HCT116 (cell line): ENCODE measurements around the gene SDK2. TPM values are rescaled to one million over a fixed set of nuclear protein-coding genes. Genes with fewer than 3 reads are reported as not detected.

Experiments used
- ATAC-seq: fragments of 200-7000 bp; cut with Tn5 transposase; 2 replicates; pipeline ENCODE4 v1.9.1; 2020; ENCODE audit warnings: mild to moderate bottlenecking, moderate library complexity
- BruUV-seq: library from RNA; stranded (reverse); fragments of 400-500 nt; replicated peaks from 2 replicates; lab custom pipeline; 2021; lab: Mats Ljungman, UMichigan
- CTCF ChIA-PET: fragments of 300-600 bp; sonication (Branson Sonifier 250); formaldehyde crosslinking; loops from one replicate; lab custom pipeline; 2021; ENCODE audit warnings: antibody characterized with exemption; lab: Charles Lee
- POLR2A ChIA-PET: fragments of 300-600, 350-600 bp; sonication (Branson Sonifier 250); formaldehyde crosslinking; loops from one replicate; lab custom pipeline; 2021; ENCODE audit warnings: antibody characterized with exemption; lab: Charles Lee
- RAD21 ChIA-PET, 2 experiments: fragments of 300-600 bp; sonication (Branson Sonifier 250); formaldehyde crosslinking; loops; one replicate each; lab custom pipeline; 2023; ENCODE audit warnings: low total read pairs in 2 of 2; ENCODE audit not compliant: uncharacterized antibody in 2 of 2, unreplicated experiment in 2 of 2, low non-redundant PET in 1 of 2; lab: Charles Lee
- DNase-seq: peaks from one replicate; pipeline ENCODE4 v3.0.0-alpha.2; 2010; ENCODE audit warnings: low read depth, low spot score
- H2AFZ ChIP-seq: fragments of 200-600 bp; shearing (Covaris generic), sonication (generic); 2 replicates; pipeline ENCODE4 v1.6.1; 2017; ENCODE audit warnings: low read depth, mixed run types, mixed read lengths, antibody characterized with exemption, low read length; ENCODE audit not compliant: poor library complexity, severe bottlenecking
- H3K27ac ChIP-seq: 2 replicates; pipeline ENCODE4 v1.5.1; 2012; ENCODE audit warnings: low read depth, low read length
- H3K27me3 ChIP-seq: fragments of 200-600 bp; sonication (generic); 2 replicates; pipeline ENCODE4 v1.6.1; 2016; ENCODE audit warnings: mixed run types, low read length, mixed read lengths; ENCODE audit not compliant: insufficient read depth
- H3K36me3 ChIP-seq, 2 experiments: fragments of 200-500 bp in 1 of 2; fragments of 200-600 bp in 1 of 2; sonication (Bioruptor generic) in 1 of 2; sonication (generic) in 1 of 2; 2 replicates each; pipeline versions ENCODE4 v1.5.1 to v1.6.1; 2014 to 2016; ENCODE audit warnings: low read length in 2 of 2, inconsistent platforms in 1 of 2, mixed read lengths in 1 of 2, mixed run types in 1 of 2; ENCODE audit not compliant: insufficient read depth in 2 of 2, control insufficient read depth in 1 of 2
- H3K4me1 ChIP-seq, 2 experiments: fragments of 200-600 bp in 1 of 2; sonication (generic) in 1 of 2; 2 replicates each; pipeline versions ENCODE4 v1.5.1 to v1.6.1; 2012 to 2017; ENCODE audit warnings: low read length in 2 of 2, inconsistent platforms in 1 of 2, mild to moderate bottlenecking in 1 of 2, mixed read lengths in 1 of 2, mixed run types in 1 of 2, moderate library complexity in 1 of 2; ENCODE audit not compliant: insufficient read depth in 2 of 2, control insufficient read depth in 1 of 2
- H3K4me2 ChIP-seq: fragments of 200-600 bp; sonication (generic); 2 replicates; pipeline ENCODE4 v1.6.1; 2017; ENCODE audit warnings: mixed run types, low read length, mixed read lengths
- H3K4me3 ChIP-seq, 2 experiments: fragments of 200-600 bp in 1 of 2; sonication (generic) in 1 of 2; replicated peaks in 1 of 2; 2 replicates each; pipeline ENCODE4 v1.5.1; 2011 to 2016; ENCODE audit warnings: low read length in 2 of 2, control low read depth in 1 of 2, low read depth in 1 of 2, mild to moderate bottlenecking in 1 of 2, mixed read lengths in 1 of 2, mixed run types in 1 of 2
- H3K79me2 ChIP-seq: fragments of 200-600 bp; sonication (generic); 2 replicates; pipeline ENCODE4 v1.6.1; 2017; ENCODE audit warnings: mild to moderate bottlenecking, mixed run types, low read length, moderate library complexity, mixed read lengths; ENCODE audit not compliant: insufficient read depth
- H3K9ac ChIP-seq: fragments of 200-600 bp; sonication (generic); 2 replicates; pipeline ENCODE4 v1.6.1; 2016; ENCODE audit warnings: low read length, mixed read lengths
- H3K9me2 ChIP-seq: fragments of 200-600 bp; sonication (generic), shearing (Covaris generic); 2 replicates; pipeline ENCODE4 v1.6.1; 2017; ENCODE audit warnings: mixed run types, mild to moderate bottlenecking, moderate library complexity; ENCODE audit not compliant: insufficient read depth
- H3K9me3 ChIP-seq, 2 experiments: fragments of 200-500 bp in 1 of 2; fragments of 200-600 bp in 1 of 2; sonication (Bioruptor generic) in 1 of 2; sonication (generic) in 1 of 2; 2 replicates each; pipeline ENCODE4 v1.6.1; 2014 to 2017; ENCODE audit warnings: low read length in 2 of 2, mixed read lengths in 2 of 2, inconsistent platforms in 1 of 2, low read depth in 1 of 2, mild to moderate bottlenecking in 1 of 2, mixed run types in 1 of 2, moderate library complexity in 1 of 2; ENCODE audit not compliant: control insufficient read depth in 1 of 2, insufficient read depth in 1 of 2
- H4K20me1 ChIP-seq: fragments of 200-600 bp; sonication (generic), shearing (Covaris generic); 2 replicates; pipeline ENCODE4 v1.6.1; 2017; ENCODE audit warnings: mixed run types, mild to moderate bottlenecking, moderate library complexity; ENCODE audit not compliant: insufficient read depth
- EGR1 ChIP-seq: IDR thresholded peaks from 2 replicates; pipeline ENCODE4 v1.6.1; 2012; ENCODE audit warnings: low read depth
- EZH2 ChIP-seq: fragments of 200-600 bp; sonication (generic); IDR thresholded peaks from 2 replicates; pipeline ENCODE4 v1.6.1; 2017; ENCODE audit warnings: antibody characterized with exemption, mixed run types
- EZH2phosphoT487 ChIP-seq: fragments of 200-600 bp; IDR thresholded peaks from 2 replicates; pipeline ENCODE4 v1.6.1; 2018; ENCODE audit warnings: antibody characterized with exemption, borderline replicate concordance
- FOSL1 ChIP-seq: IDR thresholded peaks from 2 replicates; pipeline ENCODE4 v1.6.1; 2012; ENCODE audit warnings: low read depth
- JUND ChIP-seq: IDR thresholded peaks from 2 replicates; pipeline ENCODE4 v1.6.1; 2012
- POLR2A ChIP-seq: IDR thresholded peaks from 2 replicates; pipeline ENCODE4 v1.7.0; 2011; ENCODE audit warnings: borderline replicate concordance; ENCODE audit not compliant: insufficient read depth, insufficient read length; ENCODE audit errors: extremely low read depth
- TCF7L2 ChIP-seq: IDR thresholded peaks from 2 replicates; pipeline ENCODE4 v1.7.0; 2011; ENCODE audit warnings: borderline replicate concordance, inconsistent platforms; ENCODE audit not compliant: insufficient read depth, insufficient read length; ENCODE audit errors: extremely low read depth
- ZNF274 ChIP-seq: fragments of 200-500 bp; sonication (Bioruptor generic); IDR thresholded peaks from 2 replicates; pipeline ENCODE4 v1.6.1; 2014; ENCODE audit warnings: mild to moderate bottlenecking, low read depth, low read length, inconsistent platforms
- intact Hi-C: fragments of 100-400 bp; cut with micrococcal nuclease; formaldehyde crosslinking; loops from 2 replicates; pipeline ENCODE4 v1.10.0; 2022
- total RNA-seq: library from RNA; stranded (reverse); gene quantifications from one replicate; pipeline ENCODE4 v1.2.1, GENCODE V29; 2021; ENCODE audit not compliant: unreplicated experiment
- TF ChIP-seq, protein P1 (sequence below), 3 experiments: fragments of 200-600 bp in 1 of 3; sonication (generic) in 1 of 3; IDR thresholded peaks in 2 of 3; conservative IDR thresholded peaks in 1 of 3; 2 replicates each; pipeline ENCODE4 v1.5.1; 2012 to 2017; ENCODE audit warnings: low read depth in 2 of 3, low read length in 2 of 3, antibody characterized with exemption in 1 of 3, borderline replicate concordance in 1 of 3, control low read depth in 1 of 3, mild to moderate bottlenecking in 1 of 3, mixed read lengths in 1 of 3, mixed run types in 1 of 3, moderate library complexity in 1 of 3; ENCODE audit not compliant: insufficient read depth in 1 of 3
- TF ChIP-seq, protein P2 (sequence below): IDR thresholded peaks from 2 replicates; pipeline ENCODE4 v1.6.1; 2011; ENCODE audit warnings: mild to moderate bottlenecking, low read length, moderate library complexity; ENCODE audit not compliant: insufficient replicate concordance; ENCODE audit errors: extremely low read depth

The SDK2 gene
- total RNA-seq, 1 experiment from 2014 or later, result 0.10 TPM

DNA sequence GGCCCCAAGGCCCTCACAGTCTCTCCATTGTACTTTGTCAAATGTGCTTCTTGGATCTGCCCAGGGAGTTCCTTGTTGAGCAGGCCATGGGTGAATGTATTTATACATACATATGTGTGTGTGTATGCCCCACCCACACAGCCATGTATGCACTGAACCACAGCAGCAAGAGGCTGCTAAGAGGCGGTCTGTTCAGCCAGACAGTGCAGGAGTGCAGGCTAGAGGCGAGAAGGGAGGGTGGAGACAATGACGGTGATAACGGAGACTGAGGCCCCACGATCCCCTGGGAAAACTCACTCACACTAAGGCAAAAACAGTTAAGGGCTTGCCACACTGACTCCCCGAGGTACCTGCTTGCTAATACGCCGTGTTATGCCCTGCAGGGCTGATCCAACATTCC lies 181.4 kb downstream of the SDK2 start (continued):
- TF ChIP-seq, protein P1, sequence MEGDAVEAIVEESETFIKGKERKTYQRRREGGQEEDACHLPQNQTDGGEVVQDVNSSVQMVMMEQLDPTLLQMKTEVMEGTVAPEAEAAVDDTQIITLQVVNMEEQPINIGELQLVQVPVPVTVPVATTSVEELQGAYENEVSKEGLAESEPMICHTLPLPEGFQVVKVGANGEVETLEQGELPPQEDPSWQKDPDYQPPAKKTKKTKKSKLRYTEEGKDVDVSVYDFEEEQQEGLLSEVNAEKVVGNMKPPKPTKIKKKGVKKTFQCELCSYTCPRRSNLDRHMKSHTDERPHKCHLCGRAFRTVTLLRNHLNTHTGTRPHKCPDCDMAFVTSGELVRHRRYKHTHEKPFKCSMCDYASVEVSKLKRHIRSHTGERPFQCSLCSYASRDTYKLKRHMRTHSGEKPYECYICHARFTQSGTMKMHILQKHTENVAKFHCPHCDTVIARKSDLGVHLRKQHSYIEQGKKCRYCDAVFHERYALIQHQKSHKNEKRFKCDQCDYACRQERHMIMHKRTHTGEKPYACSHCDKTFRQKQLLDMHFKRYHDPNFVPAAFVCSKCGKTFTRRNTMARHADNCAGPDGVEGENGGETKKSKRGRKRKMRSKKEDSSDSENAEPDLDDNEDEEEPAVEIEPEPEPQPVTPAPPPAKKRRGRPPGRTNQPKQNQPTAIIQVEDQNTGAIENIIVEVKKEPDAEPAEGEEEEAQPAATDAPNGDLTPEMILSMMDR (IDR thresholded peaks at IDR 0.05 in 2 of 3, conservative IDR thresholded peaks at IDR 0.05 in 1 of 3; ENCODE audit: borderline replicate concordance in 1 of 3, insufficient read depth in 1 of 3, low read depth in 2 of 3, low read length in 2 of 3), result no peak

DNA sequence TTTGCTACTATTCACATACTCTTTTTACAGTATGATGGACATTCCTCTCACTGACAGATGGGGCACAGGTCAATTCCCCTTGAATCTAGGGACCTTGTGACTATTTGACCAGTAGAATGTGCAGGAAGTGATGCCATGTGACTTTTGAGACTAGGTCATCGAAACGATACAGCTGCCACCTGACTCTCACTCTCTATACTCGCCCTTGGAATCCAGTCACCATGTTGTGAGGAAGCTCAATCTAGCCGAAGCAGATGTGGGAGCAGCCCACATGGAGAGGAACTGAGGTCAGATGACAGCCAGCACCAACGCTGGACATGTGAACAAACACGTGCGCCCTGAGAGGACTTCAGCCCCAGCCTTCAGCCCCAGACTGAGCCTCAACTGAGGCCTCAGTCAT lies 184.3 kb downstream of the SDK2 start:
- H3K4me1 ChIP-seq, result no peaks in the 10 kb centered on the region
- H2AFZ ChIP-seq, result no peak overlapping the region
- no peaks in the 10 kb centered on the region for H3K27me3 ChIP-seq
- no peak overlapping the region for H3K27ac ChIP-seq
- ChIA-PET RAD21 (no interaction called here), CTCF (no interaction called here), POLR2A (no interaction called here)
- H3K9me2 ChIP-seq, result no peaks in the 10 kb centered on the region
- no peak overlapping the region for H3K4me2 ChIP-seq
- H4K20me1 ChIP-seq, result no peaks in the 10 kb centered on the region
- H3K4me3 ChIP-seq, result no peak overlapping the region
- no peak overlapping the region for H3K9ac ChIP-seq
- H3K9me3 ChIP-seq, result peaks cover 0 to 5% of the 10 kb centered on the region in 2 experiments; a peak in 1 of 4 replicates
- BruUV-seq, result no TSS peak
- no peaks in the 10 kb centered on the region for H3K79me2 ChIP-seq
- DNase-seq (no peak), ATAC-seq (no peak)
- intact Hi-C loops, result no loop called here
- no peaks in the 10 kb centered on the region for H3K36me3 ChIP-seq
- no peak for TF ChIP-seq POLR2A
- no peak for TF ChIP-seq ZNF274
- no peak for TF ChIP-seq EZH2
- no peak for TF ChIP-seq JUND
- TF ChIP-seq, protein P1 (IDR thresholded peaks at IDR 0.05 in 2 of 3, conservative IDR thresholded peaks at IDR 0.05 in 1 of 3; ENCODE audit: borderline replicate concordance in 1 of 3, insufficient read depth in 1 of 3, low read depth in 2 of 3, low read length in 2 of 3), result no peak
- TF ChIP-seq TCF7L2, result no peak
- TF ChIP-seq FOSL1, result no peak
- no peak for TF ChIP-seq EZH2phosphoT487
- TF ChIP-seq, protein P2, sequence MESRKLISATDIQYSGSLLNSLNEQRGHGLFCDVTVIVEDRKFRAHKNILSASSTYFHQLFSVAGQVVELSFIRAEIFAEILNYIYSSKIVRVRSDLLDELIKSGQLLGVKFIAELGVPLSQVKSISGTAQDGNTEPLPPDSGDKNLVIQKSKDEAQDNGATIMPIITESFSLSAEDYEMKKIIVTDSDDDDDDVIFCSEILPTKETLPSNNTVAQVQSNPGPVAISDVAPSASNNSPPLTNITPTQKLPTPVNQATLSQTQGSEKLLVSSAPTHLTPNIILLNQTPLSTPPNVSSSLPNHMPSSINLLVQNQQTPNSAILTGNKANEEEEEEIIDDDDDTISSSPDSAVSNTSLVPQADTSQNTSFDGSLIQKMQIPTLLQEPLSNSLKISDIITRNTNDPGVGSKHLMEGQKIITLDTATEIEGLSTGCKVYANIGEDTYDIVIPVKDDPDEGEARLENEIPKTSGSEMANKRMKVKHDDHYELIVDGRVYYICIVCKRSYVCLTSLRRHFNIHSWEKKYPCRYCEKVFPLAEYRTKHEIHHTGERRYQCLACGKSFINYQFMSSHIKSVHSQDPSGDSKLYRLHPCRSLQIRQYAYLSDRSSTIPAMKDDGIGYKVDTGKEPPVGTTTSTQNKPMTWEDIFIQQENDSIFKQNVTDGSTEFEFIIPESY, result no peak
- no peak for TF ChIP-seq EGR1
